PC-3 (cell line): Measurements from ENCODE around the gene ERP27. TPM values are rescaled to one million over a fixed set of nuclear protein-coding genes. Genes with fewer than 3 reads are reported as not detected.

Experiments
- ATAC-seq: fragments of 200-7000 bp; cut with Tn5 transposase; 2 replicates; pipeline ENCODE4 v1.9.1; 2020; ENCODE audit warnings: mild to moderate bottlenecking, moderate library complexity
- BruUV-seq: library from RNA; stranded (reverse); fragments of 400-500 nt; replicated peaks from 2 replicates; lab custom pipeline; 2021; lab: Mats Ljungman, UMichigan
- CTCF ChIA-PET: fragments of 300-600 bp; sonication (Branson Sonifier 250); formaldehyde crosslinking; loops from one replicate; lab custom pipeline; 2022; ENCODE audit warnings: antibody characterized with exemption; lab: Charles Lee
- POLR2A ChIA-PET: fragments of 300-600 bp; sonication (Branson Sonifier 250); formaldehyde crosslinking; loops from one replicate; lab custom pipeline; 2022; ENCODE audit warnings: antibody characterized with exemption; ENCODE audit not compliant: unreplicated experiment; lab: Charles Lee
- DNase-seq: peaks from one replicate; pipeline ENCODE4 v3.0.0-alpha.2; 2015
- H2AFZ ChIP-seq: fragments of 300-600 bp; sonication (generic); 2 replicates; pipeline ENCODE4 v1.6.0; 2016; ENCODE audit warnings: antibody characterized with exemption, low read length
- H3F3A ChIP-seq: fragments of 300-600 bp; sonication (generic); one replicate; pipeline ENCODE4 v1.6.0; 2017; ENCODE audit warnings: antibody characterized with exemption, low read length, control low read depth, mild to moderate bottlenecking; ENCODE audit not compliant: unreplicated experiment
- H3K27ac ChIP-seq: fragments of 300-600 bp; sonication (generic); 2 replicates; pipeline ENCODE4 v1.5.1; 2016; ENCODE audit warnings: mild to moderate bottlenecking, low read length
- H3K27me3 ChIP-seq: fragments of 300-600 bp; sonication (generic); 2 replicates; pipeline ENCODE4 v1.6.1; 2016; ENCODE audit warnings: low read length, mixed read lengths
- H3K36me3 ChIP-seq: fragments of 300-600 bp; sonication (generic); 2 replicates; pipeline ENCODE4 v1.6.1; 2016; ENCODE audit warnings: low read depth, mixed run types, low read length, mixed read lengths
- H3K4me1 ChIP-seq: fragments of 300-600 bp; sonication (generic); 2 replicates; pipeline ENCODE4 v1.5.1; 2016; ENCODE audit warnings: low read length; ENCODE audit not compliant: insufficient read depth
- H3K4me2 ChIP-seq: fragments of 300-600 bp; sonication (generic); 2 replicates; pipeline ENCODE4 v1.6.0; 2016; ENCODE audit warnings: low read length
- H3K4me3 ChIP-seq: fragments of 300-600 bp; sonication (generic); 2 replicates; pipeline ENCODE4 v1.5.1; 2016; ENCODE audit warnings: mild to moderate bottlenecking, low read length, mixed read lengths
- H3K79me2 ChIP-seq: fragments of 300-600 bp; sonication (generic); 2 replicates; pipeline ENCODE4 v1.6.1; 2017; ENCODE audit warnings: low read length, mixed read lengths
- H3K9ac ChIP-seq: fragments of 300-600 bp; sonication (generic); 2 replicates; pipeline ENCODE4 v1.6.0; 2016; ENCODE audit warnings: mild to moderate bottlenecking, low read length
- H3K9me2 ChIP-seq: fragments of 300-600 bp; sonication (generic); replicated peaks from 2 replicates; pipeline ENCODE4 v1.6.1; 2016; ENCODE audit warnings: mixed run types, low read length, mixed read lengths
- H3K9me3 ChIP-seq: fragments of 300-600 bp; sonication (generic); 2 replicates; pipeline ENCODE4 v1.6.1; 2016; ENCODE audit warnings: low read length, mixed read lengths
- H4K20me1 ChIP-seq: fragments of 300-600 bp; sonication (generic); 2 replicates; pipeline ENCODE4 v1.6.1; 2016; ENCODE audit warnings: low read length, mixed read lengths
- EZH2 ChIP-seq: fragments of 300-600 bp; sonication (generic); IDR thresholded peaks from one replicate; pipeline ENCODE4 v1.6.1; 2017; ENCODE audit warnings: antibody characterized with exemption, mild to moderate bottlenecking, low read length; ENCODE audit not compliant: unreplicated experiment
- EZH2phosphoT487 ChIP-seq: fragments of 300-600 bp; sonication (generic); IDR thresholded peaks from 2 replicates; pipeline ENCODE4 v1.6.1; 2018; ENCODE audit warnings: mild to moderate bottlenecking, antibody characterized with exemption, low read length, borderline replicate concordance
- intact Hi-C: fragments of 100-400 bp; cut with micrococcal nuclease; formaldehyde crosslinking; loops from 2 replicates; pipeline ENCODE4 v1.9.0; 2023
- total RNA-seq: library from RNA; depleted of rRNA; stranded (reverse); fragments of >200 nt; gene quantifications from 2 replicates; pipeline ENCODE4 v1.2.3, GENCODE V29; 2014
- TF ChIP-seq, protein P1 (sequence below): fragments of 300-600 bp; sonication (generic); conservative IDR thresholded peaks from 2 replicates; pipeline ENCODE4 v1.5.1; 2017; ENCODE audit warnings: antibody characterized with exemption, low read depth, mild to moderate bottlenecking, low read length

The ERP27 gene
- total RNA-seq, 1 experiment from 2014 or later = not detected

DNA sequence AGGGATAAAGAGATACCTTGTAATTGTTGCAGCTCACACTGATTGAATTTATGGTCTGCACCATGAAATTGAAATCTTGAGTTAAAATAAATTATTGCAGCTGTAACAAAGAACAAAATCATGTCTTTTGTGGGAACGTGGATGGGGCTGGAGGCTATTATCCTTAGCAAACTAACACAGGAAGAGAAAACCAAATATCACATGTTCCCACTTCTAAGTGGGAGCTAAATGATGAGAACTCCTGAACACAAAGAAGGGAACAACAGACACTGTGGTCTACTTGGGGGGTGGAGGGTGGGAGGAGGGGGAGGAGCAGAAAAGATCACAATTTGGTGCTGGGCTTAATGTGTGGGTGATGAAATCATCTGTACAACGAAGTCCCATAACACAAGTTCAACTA, 22.6 kb downstream of the ERP27 start:
- no peak for TF ChIP-seq EZH2phosphoT487
- TF ChIP-seq, protein P1, sequence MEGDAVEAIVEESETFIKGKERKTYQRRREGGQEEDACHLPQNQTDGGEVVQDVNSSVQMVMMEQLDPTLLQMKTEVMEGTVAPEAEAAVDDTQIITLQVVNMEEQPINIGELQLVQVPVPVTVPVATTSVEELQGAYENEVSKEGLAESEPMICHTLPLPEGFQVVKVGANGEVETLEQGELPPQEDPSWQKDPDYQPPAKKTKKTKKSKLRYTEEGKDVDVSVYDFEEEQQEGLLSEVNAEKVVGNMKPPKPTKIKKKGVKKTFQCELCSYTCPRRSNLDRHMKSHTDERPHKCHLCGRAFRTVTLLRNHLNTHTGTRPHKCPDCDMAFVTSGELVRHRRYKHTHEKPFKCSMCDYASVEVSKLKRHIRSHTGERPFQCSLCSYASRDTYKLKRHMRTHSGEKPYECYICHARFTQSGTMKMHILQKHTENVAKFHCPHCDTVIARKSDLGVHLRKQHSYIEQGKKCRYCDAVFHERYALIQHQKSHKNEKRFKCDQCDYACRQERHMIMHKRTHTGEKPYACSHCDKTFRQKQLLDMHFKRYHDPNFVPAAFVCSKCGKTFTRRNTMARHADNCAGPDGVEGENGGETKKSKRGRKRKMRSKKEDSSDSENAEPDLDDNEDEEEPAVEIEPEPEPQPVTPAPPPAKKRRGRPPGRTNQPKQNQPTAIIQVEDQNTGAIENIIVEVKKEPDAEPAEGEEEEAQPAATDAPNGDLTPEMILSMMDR = no peak
- BruUV-seq = no TSS peak
- Histone ChIP-seq H3K9me2 (no peaks in the 10 kb centered on the region), H3K79me2 (no peaks in the 10 kb centered on the region), H3F3A (no peaks in the 10 kb centered on the region), H3K4me1 (peaks cover 22% of the 10 kb centered on the region), H3K4me3 (no peak overlapping the region), H3K27me3 (no peaks in the 10 kb centered on the region), H3K9me3 (no peaks in the 10 kb centered on the region), H3K4me2 (no peak overlapping the region), H3K9ac (no peak overlapping the region), H4K20me1 (no peaks in the 10 kb centered on the region), H2AFZ (no peak overlapping the region), H3K27ac (no peak overlapping the region), H3K36me3 (no peaks in the 10 kb centered on the region)
- no peak for DNase-seq
- no peak for ATAC-seq
- ChIA-PET POLR2A (no interaction called here), CTCF (no interaction called here)
- intact Hi-C loops = no loop called here

DNA sequence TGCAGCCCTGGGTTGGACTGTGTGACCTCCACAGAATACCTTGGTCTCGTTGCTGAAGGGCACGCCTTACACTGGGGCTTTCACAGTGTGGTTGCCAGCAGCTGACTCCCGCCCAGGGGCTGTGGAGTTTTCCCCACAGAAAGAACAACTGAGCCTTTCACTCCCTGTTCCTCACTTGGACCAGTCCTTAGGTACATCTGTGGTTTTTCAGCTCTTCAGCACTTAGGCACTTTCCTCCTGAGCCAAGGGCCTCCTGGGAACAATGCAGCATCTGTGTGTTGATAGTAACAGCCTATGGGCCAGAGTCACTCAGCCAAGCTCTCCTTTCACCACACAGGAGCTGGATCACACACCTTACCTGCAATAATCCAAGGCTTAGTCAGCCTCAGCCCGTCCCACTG, 25.0 kb downstream of the ERP27 start:
- Histone ChIP-seq H3K9me2 (no peaks in the 10 kb centered on the region), H3K9me3 (no peaks in the 10 kb centered on the region), H3K4me2 (no peak overlapping the region), H3K27ac (peak overlapping the region; percentile 36), H3K27me3 (no peaks in the 10 kb centered on the region), H3K36me3 (no peaks in the 10 kb centered on the region), H2AFZ (0 out of 2 replicates have a peak overlapping the region, but pooled peaks have one; percentile 16), H3K9ac (no peak overlapping the region), H3F3A (no peaks in the 10 kb centered on the region), H3K4me3 (no peak overlapping the region), H3K79me2 (no peaks in the 10 kb centered on the region), H4K20me1 (no peaks in the 10 kb centered on the region), H3K4me1 (peaks cover 27% of the 10 kb centered on the region)
- intact Hi-C loops = no loop called here
- ATAC-seq = peak; percentile 53
- ChIA-PET POLR2A (no interaction called here), CTCF (no interaction called here)
- DNase-seq = peak; percentile 65
- no TSS peak for BruUV-seq
- TF ChIP-seq, protein P1 = no peak
- TF ChIP-seq EZH2phosphoT487 (no peak), EZH2 (no peak)

DNA sequence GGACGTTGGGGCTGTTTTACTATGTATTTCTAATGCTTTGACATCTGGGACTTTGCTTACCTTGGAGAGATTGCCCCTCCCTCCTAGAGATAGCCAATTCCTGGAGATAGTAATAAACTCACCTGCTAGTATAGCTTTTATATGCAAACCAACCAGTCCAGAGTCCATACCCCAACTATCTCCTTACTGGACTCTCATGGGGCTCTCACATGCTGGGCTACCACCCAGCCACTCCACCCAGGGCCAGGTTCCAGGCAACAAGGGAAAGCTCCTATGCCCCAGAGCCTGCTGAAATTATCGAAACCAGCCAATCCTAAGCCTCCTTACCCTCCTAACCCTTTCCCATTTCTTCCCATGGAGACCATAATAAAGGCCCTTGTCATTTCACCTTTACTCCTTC, 27.2 kb downstream of the ERP27 start:
- Histone ChIP-seq H3K4me1 (peaks cover 27% of the 10 kb centered on the region), H3K9me2 (no peaks in the 10 kb centered on the region), H3K79me2 (no peaks in the 10 kb centered on the region), H3K9me3 (no peaks in the 10 kb centered on the region), H3K9ac (no peak overlapping the region), H4K20me1 (no peaks in the 10 kb centered on the region), H3K27me3 (no peaks in the 10 kb centered on the region), H2AFZ (no peak overlapping the region), H3K4me2 (no peak overlapping the region), H3K4me3 (no peak overlapping the region), H3K27ac (peak overlapping the region; percentile 75; the same call in 1 of the 2 replicates), H3F3A (no peaks in the 10 kb centered on the region), H3K36me3 (no peaks in the 10 kb centered on the region)
- TF ChIP-seq EZH2 (no peak), EZH2phosphoT487 (no peak)
- ChIA-PET POLR2A (no interaction called here), CTCF (no interaction called here)
- DNase-seq (no peak), ATAC-seq (no peak)
- intact Hi-C loops = no loop called here
- no TSS peak for BruUV-seq
